22Rv1 (cell line): Measurements from ENCODE around the gene LIMS1.

ENCODE experiments used
- ZFX ChIP-seq: fragments of 450-650 bp; IDR thresholded peaks from 2 replicates; pipeline ENCODE4 v1.6.1; 2017; ENCODE audit warnings: antibody characterized with exemption, borderline replicate concordance
- TF ChIP-seq, protein P1 (sequence below): fragments of 450-650 bp; IDR thresholded peaks from 2 replicates; pipeline ENCODE4 v1.5.1; 2017; ENCODE audit warnings: mild to moderate bottlenecking

DNA sequence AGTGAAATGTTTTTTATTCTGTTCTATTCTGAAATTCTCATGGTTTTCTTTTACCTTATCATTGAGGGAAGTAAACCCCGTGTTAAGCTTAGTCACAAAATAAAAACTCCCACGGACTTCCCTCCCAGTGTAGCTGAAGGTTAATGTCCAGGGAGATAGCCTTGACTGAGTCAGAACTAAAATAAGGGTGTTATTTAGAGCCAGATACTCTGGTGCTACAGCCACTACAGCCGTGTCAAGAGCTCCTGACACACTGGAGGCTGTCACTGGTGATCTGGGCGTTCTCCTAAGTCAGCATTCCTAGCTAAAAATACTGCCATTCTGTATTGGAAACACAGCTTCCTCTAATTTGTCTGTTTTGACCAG is 103.0 kb downstream of the LIMS1 start:
- TF ChIP-seq, protein P1, sequence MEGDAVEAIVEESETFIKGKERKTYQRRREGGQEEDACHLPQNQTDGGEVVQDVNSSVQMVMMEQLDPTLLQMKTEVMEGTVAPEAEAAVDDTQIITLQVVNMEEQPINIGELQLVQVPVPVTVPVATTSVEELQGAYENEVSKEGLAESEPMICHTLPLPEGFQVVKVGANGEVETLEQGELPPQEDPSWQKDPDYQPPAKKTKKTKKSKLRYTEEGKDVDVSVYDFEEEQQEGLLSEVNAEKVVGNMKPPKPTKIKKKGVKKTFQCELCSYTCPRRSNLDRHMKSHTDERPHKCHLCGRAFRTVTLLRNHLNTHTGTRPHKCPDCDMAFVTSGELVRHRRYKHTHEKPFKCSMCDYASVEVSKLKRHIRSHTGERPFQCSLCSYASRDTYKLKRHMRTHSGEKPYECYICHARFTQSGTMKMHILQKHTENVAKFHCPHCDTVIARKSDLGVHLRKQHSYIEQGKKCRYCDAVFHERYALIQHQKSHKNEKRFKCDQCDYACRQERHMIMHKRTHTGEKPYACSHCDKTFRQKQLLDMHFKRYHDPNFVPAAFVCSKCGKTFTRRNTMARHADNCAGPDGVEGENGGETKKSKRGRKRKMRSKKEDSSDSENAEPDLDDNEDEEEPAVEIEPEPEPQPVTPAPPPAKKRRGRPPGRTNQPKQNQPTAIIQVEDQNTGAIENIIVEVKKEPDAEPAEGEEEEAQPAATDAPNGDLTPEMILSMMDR = no peak
- TF ChIP-seq ZFX = no peak
